Osteoblast (primary cell): ENCODE data around the gene PTPRN2. TPM values are rescaled to one million over a fixed set of nuclear protein-coding genes. Genes with fewer than 3 reads are reported as not detected.
"Not testable (repeated sequence)": the region's sequence is repeated elsewhere in the genome, so short reads cannot be mapped to it uniquely, and the experiment has no call there.

Experiments used
- DNase-seq: peaks from one replicate; pipeline ENCODE4 v3.0.0; 2011; ENCODE audit warnings: low spot score, mixed read lengths; ENCODE audit not compliant: insufficient read length; ENCODE audit errors: missing footprints
- H2AFZ ChIP-seq: 2 replicates; pipeline ENCODE4 v1.6.0; 2011; ENCODE audit warnings: mild to moderate bottlenecking, low read length
- H3K27ac ChIP-seq: 2 replicates; pipeline ENCODE4 v1.5.1; 2011; ENCODE audit warnings: mild to moderate bottlenecking, low read depth, low read length, moderate library complexity
- H3K27me3 ChIP-seq: 2 replicates; pipeline ENCODE4 v1.6.0; 2012; ENCODE audit warnings: mild to moderate bottlenecking, control low read depth, inconsistent platforms, low read length, moderate library complexity; ENCODE audit not compliant: insufficient read depth
- H3K36me3 ChIP-seq: 2 replicates; pipeline ENCODE4 v1.5.1; 2011; ENCODE audit warnings: mild to moderate bottlenecking, low read length, control low read depth, moderate library complexity; ENCODE audit not compliant: insufficient read depth
- H3K4me1 ChIP-seq: 2 replicates; pipeline ENCODE4 v1.5.1; 2011; ENCODE audit warnings: mild to moderate bottlenecking, low read length, control low read depth, moderate library complexity; ENCODE audit not compliant: insufficient read depth
- H3K4me2 ChIP-seq: 2 replicates; pipeline ENCODE4 v1.6.0; 2011; ENCODE audit warnings: mild to moderate bottlenecking, low read length; ENCODE audit not compliant: insufficient read depth
- H3K4me3 ChIP-seq: fragments of 200-600 bp; sonication (generic); 3 replicates; pipeline ENCODE4 v1.5.1; 2012; ENCODE audit warnings: mild to moderate bottlenecking, low read length, inconsistent platforms; ENCODE audit not compliant: insufficient read depth
- H3K79me2 ChIP-seq: 2 replicates; pipeline ENCODE4 v1.6.0; 2012; ENCODE audit warnings: mild to moderate bottlenecking, low read length, control low read depth, inconsistent platforms; ENCODE audit not compliant: insufficient read depth
- H3K9me3 ChIP-seq: 2 replicates; pipeline ENCODE4 v1.5.1; 2011; ENCODE audit warnings: low read depth, low read length, control low read depth
- H4K20me1 ChIP-seq: 2 replicates; pipeline ENCODE4 v1.6.0; 2012; ENCODE audit warnings: mild to moderate bottlenecking, low read length, control low read depth; ENCODE audit not compliant: insufficient read depth
- CTCF ChIP-seq: IDR thresholded peaks from 2 replicates; pipeline ENCODE4 v1.5.1; 2011; ENCODE audit warnings: mild to moderate bottlenecking, low read depth, low read length, moderate library complexity; ENCODE audit errors: extremely low read depth
- small RNA-seq: library from RNA; depleted of rRNA; stranded (forward); fragments of <200 nt; gene quantifications from one replicate; pipeline ENCODE3, GENCODE V24; 2012
- total RNA-seq: library from RNA; depleted of rRNA; stranded (reverse); fragments of >200 nt; gene quantifications from 2 replicates; pipeline ENCODE4 v1.2.3, GENCODE V29; 2012

The PTPRN2 gene
- total RNA-seq, 1 donor: 0.36 TPM

GRCh38 chr7:157490465-157490912, 1097.1 kb downstream of the PTPRN2 start:
- H3K27me3 ChIP-seq: no peaks in the 10 kb centered on the region
- H3K4me3 ChIP-seq: no peak overlapping the region
- DNase-seq: peak; percentile 77
- no peak overlapping the region for H3K4me2 ChIP-seq
- H3K36me3 ChIP-seq: no peaks in the 10 kb centered on the region
- no peaks in the 10 kb centered on the region for H3K4me1 ChIP-seq
- no peaks in the 10 kb centered on the region for H4K20me1 ChIP-seq
- no peak for TF ChIP-seq CTCF
- no peaks in the 10 kb centered on the region for H3K9me3 ChIP-seq
- H3K79me2 ChIP-seq: no peaks in the 10 kb centered on the region
- H3K27ac ChIP-seq: no peak overlapping the region
- no peak overlapping the region for H2AFZ ChIP-seq

GRCh38 chr7:157489870-157490269, 1097.8 kb downstream of the PTPRN2 start:
- H3K4me2 ChIP-seq, H3K9me3 ChIP-seq, H3K4me3 ChIP-seq, H3K27ac ChIP-seq, H3K27me3 ChIP-seq, H2AFZ ChIP-seq, H4K20me1 ChIP-seq, H3K36me3 ChIP-seq, H3K4me1 ChIP-seq, H3K79me2 ChIP-seq: not testable (repeated sequence)
- DNase-seq: peak; percentile 60

Small RNA genes lying within 50 kb of the gene (small RNA-seq; reads per million reads assigned to genes)
- gene MIR153-2 (not detected), gene MIR5707 (not detected), gene MIR595 (not detected), gene THAP5P1 (not detected)

Other genes with a start within 250 kb of the PTPRN2 start
- 8.0 TPM in 2 replicates for gene NCAPG2, start 117.0 kb upstream of the PTPRN2 start, total RNA-seq
- gene ESYT2, start 241.7 kb upstream of the PTPRN2 start, total RNA-seq: 126 and 132 TPM in 2 replicates